ACC112 (cell line): Measurements from ENCODE around the gene ADAMTS8.
A peak's percentile ranks its signal among the peaks of the same experiment; 100 is the strongest.
"Not testable (repeated sequence)": the region's sequence is repeated elsewhere in the genome, so short reads cannot be mapped to it uniquely, and the experiment has no call there.

ENCODE experiments used
- H2AFZ ChIP-seq: fragments of 200-600 bp; sonication (generic); one replicate; pipeline ENCODE4 v1.6.0; 2017; ENCODE audit warnings: antibody characterized with exemption, low read length; ENCODE audit not compliant: unreplicated experiment
- H3K27ac ChIP-seq: fragments of 200-600 bp; sonication (generic); 2 replicates; pipeline ENCODE4 v1.5.1; 2014; ENCODE audit warnings: low read depth, mild to moderate bottlenecking, antibody characterized with exemption, low read length, moderate library complexity
- H3K27me3 ChIP-seq: fragments of 200-600 bp; sonication (generic); 2 replicates; pipeline ENCODE4 v1.6.1; 2014; ENCODE audit warnings: mild to moderate bottlenecking, antibody characterized with exemption, low read length, moderate library complexity, mixed read lengths; ENCODE audit not compliant: insufficient read depth
- H3K36me3 ChIP-seq: fragments of 200-600 bp; sonication (generic); 2 replicates; pipeline ENCODE4 v1.6.1; 2016; ENCODE audit warnings: mild to moderate bottlenecking, antibody characterized with exemption, low read length, moderate library complexity, mixed read lengths; ENCODE audit not compliant: insufficient read depth
- H3K4me1 ChIP-seq: fragments of 200-600 bp; sonication (generic); one replicate; pipeline ENCODE4 v1.6.1; 2016; ENCODE audit warnings: low read length, mixed read lengths; ENCODE audit not compliant: insufficient read depth, unreplicated experiment, control insufficient read depth
- H3K4me3 ChIP-seq: fragments of 200-600 bp; sonication (generic); 2 replicates; pipeline ENCODE4 v1.5.1; 2014; ENCODE audit warnings: mild to moderate bottlenecking, low read depth, low read length
- H3K79me2 ChIP-seq: fragments of 200-600 bp; sonication (generic); one replicate; pipeline ENCODE4 v1.6.0; 2016; ENCODE audit warnings: low read length; ENCODE audit not compliant: control insufficient read depth, unreplicated experiment, insufficient read depth

ADAMTS8 gene

GRCh38 chr11:130449996-130450769 is 21.8 kb upstream of the ADAMTS8 start:
- no peaks in the 10 kb centered on the region for H3K27me3 ChIP-seq
- peak overlapping the region; percentile 49 for H3K27ac ChIP-seq
- H3K4me3 ChIP-seq, result peak overlapping the region; percentile 85
- peaks cover 42% of the 10 kb centered on the region for H3K4me1 ChIP-seq
- H3K79me2 ChIP-seq, result peaks cover 11% of the 10 kb centered on the region
- no peaks in the 10 kb centered on the region for H3K36me3 ChIP-seq
- peak overlapping the region; percentile 69 for H2AFZ ChIP-seq

- Histone ChIP-seq H3K4me1 (peaks cover 34% of the 10 kb centered on the region), H2AFZ (peak overlapping the region; percentile 69), H3K27ac (peak overlapping the region; percentile 19; the same call in 1 of the 2 replicates), H3K36me3 (no peaks in the 10 kb centered on the region), H3K4me3 (peak overlapping the region; percentile 85), H3K27me3 (no peaks in the 10 kb centered on the region), H3K79me2 (peaks cover 9% of the 10 kb centered on the region)
Measured at GRCh38 chr11:130449310-130449990, 21.0 kb upstream of the ADAMTS8 start.

- Histone ChIP-seq H3K79me2 (peaks cover 5% of the 10 kb centered on the region), H3K4me3 (peak within 1 kb of the TSS; percentile 85), H3K27ac (peak within 1 kb of the TSS; percentile 8; the same call in 1 of the 2 replicates), H3K36me3 (no peaks in the 10 kb centered on the region), H3K4me1 (peaks cover 27% of the 10 kb centered on the region), H3K27me3 (no peaks in the 10 kb centered on the region), H2AFZ (peak within 1 kb of the TSS; percentile 69)
Measured at GRCh38 chr11:130448416-130449309, 20.3 kb upstream of the ADAMTS8 start, which contains the start of gene ADAMTS15. TSS of gene ADAMTS15 (plus strand) at chr11:130448645. CDS start at chr11:130448974, 329 bp downstream.

DNA sequence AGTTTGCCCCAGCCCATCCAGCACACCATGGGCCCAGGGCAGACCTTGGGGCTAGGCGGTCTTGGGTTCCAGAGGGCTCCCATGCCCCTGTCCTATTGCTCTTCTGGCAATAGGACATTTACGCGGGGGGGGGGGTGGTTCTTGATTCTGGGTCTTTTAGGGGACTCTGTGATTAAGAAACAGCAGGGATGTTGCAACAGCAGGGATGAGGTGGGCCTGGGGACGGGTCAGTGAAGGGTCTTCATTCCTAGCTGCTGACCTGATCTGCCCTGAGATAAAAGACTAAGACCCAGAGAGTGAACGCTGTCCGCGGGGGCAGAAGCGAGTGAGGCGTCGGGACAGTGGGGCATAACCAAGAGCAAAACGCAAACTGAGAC is 19.6 kb upstream of the ADAMTS8 start:
- Histone ChIP-seq H3K27ac (no peak overlapping the region), H3K36me3 (no peaks in the 10 kb centered on the region), H3K4me3 (peak overlapping the region; percentile 85), H3K27me3 (no peaks in the 10 kb centered on the region), H2AFZ (peak overlapping the region; percentile 37), H3K79me2 (peaks cover 5% of the 10 kb centered on the region), H3K4me1 (peaks cover 27% of the 10 kb centered on the region)

DNA sequence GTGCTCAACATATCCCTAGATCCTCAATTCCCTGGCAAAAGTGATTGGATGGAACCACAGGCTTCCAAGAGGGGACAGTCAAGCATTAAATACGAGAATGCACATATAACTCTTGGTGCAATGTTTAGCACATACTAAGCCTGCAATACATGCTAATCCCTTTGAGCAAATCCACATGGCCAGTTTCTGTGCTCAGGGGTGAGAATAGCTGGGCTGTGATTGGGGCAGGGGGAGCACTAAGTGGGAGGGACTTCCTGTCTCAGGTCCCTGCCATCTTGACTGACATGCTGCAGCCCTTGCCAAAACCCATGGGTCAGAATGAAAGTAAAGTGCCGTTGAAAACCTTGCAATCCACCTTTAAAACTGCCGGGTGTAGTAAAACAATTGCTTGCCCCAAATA is 17.4 kb upstream of the ADAMTS8 start:
- Histone ChIP-seq H3K79me2 (no peaks in the 10 kb centered on the region), H3K4me1 (peaks cover 11% of the 10 kb centered on the region), H3K27me3 (no peaks in the 10 kb centered on the region), H3K36me3 (no peaks in the 10 kb centered on the region), H3K4me3 (no peak overlapping the region), H3K27ac (no peak overlapping the region), H2AFZ (no peak overlapping the region)

- H3K4me3 ChIP-seq, result no peak overlapping the region
- H3K36me3 ChIP-seq, result no peaks in the 10 kb centered on the region
- H2AFZ ChIP-seq, result no peak overlapping the region
- H3K4me1 ChIP-seq, result no peaks in the 10 kb centered on the region
- no peak overlapping the region for H3K27ac ChIP-seq
- no peaks in the 10 kb centered on the region for H3K27me3 ChIP-seq
- no peaks in the 10 kb centered on the region for H3K79me2 ChIP-seq
Measured at GRCh38 chr11:130442737-130443136, 14.3 kb upstream of the ADAMTS8 start.

GRCh38 chr11:130441719-130442118 is 13.3 kb upstream of the ADAMTS8 start:
- Histone ChIP-seq H3K4me1 (no peaks in the 10 kb centered on the region), H3K27me3 (no peaks in the 10 kb centered on the region), H3K4me3 (no peak overlapping the region), H2AFZ (no peak overlapping the region), H3K36me3 (no peaks in the 10 kb centered on the region), H3K79me2 (no peaks in the 10 kb centered on the region), H3K27ac (no peak overlapping the region)

DNA sequence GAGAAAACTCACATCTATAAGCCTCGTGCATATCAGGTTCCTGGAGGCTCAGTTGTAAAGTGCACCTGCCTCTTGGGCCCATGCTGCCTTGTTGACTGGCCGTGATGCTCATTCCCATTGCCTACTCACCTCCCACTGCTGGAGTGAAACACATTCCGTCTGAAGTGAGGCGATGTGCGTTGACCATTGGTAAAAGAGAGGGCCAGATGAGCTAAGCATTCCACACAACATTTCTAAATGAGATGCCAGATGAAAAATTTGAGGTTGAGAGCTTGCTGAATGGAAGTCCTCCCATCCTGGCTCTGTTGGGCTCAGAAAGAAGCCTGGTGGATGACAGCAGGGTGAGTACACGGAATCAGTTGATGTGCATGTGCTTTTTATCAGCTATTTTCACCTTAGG is 11.5 kb upstream of the ADAMTS8 start:
- H3K4me1 ChIP-seq, result peaks cover 16% of the 10 kb centered on the region

DNA sequence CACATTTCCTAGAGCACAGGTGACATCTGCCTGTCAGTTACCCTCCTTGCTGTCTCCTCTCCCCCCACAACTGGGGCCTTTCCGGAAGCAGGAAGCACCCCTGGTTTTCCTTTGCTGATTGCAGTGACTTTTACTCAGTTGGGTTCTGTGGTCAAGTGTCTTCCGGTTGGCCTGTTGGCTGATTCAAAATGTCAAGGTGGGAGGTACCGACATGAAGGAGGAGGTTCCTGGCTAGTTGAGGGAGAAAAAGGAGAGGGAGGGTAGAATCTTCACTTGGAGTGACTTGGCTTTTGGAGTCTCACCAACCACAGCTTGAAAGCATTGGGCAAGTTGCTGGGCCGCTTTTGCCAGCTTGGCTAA is 10.7 kb upstream of the ADAMTS8 start:
- Histone ChIP-seq H2AFZ (no peak overlapping the region), H3K79me2 (no peaks in the 10 kb centered on the region), H3K27ac (no peak overlapping the region), H3K27me3 (no peaks in the 10 kb centered on the region), H3K4me1 (peaks cover 18% of the 10 kb centered on the region), H3K4me3 (no peak overlapping the region), H3K36me3 (no peaks in the 10 kb centered on the region)

More for the DNA sequence above, 11.5 kb upstream of the ADAMTS8 start:
- no peaks in the 10 kb centered on the region for H3K27me3 ChIP-seq
- H3K27ac ChIP-seq, result no peak overlapping the region
- no peak overlapping the region for H2AFZ ChIP-seq
- H3K79me2 ChIP-seq, result no peaks in the 10 kb centered on the region
- no peak overlapping the region for H3K4me3 ChIP-seq
- H3K36me3 ChIP-seq, result no peaks in the 10 kb centered on the region

GRCh38 chr11:130438401-130439159 is 10.2 kb upstream of the ADAMTS8 start:
- not testable (repeated sequence) for H3K27me3 ChIP-seq, H3K4me3 ChIP-seq, H3K27ac ChIP-seq, H3K79me2 ChIP-seq, H2AFZ ChIP-seq, H3K36me3 ChIP-seq
- H3K4me1 ChIP-seq, result peaks cover 20% of the 10 kb centered on the region
